Thoracic aorta (tissue), 2 donors: Measurements from ENCODE around the gene RAB6B. TPM values are rescaled to one million over a fixed set of nuclear protein-coding genes. Genes with fewer than 3 reads are reported as not detected.

Source experiments
- ATAC-seq: fragments of 150-250 bp; one replicate; pipeline ENCODE4 v1.8.0; 2017; ENCODE audit warnings: low read depth; ENCODE audit not compliant: insufficient number of reproducible peaks, low FRiP score
- DNase-seq: peaks from one replicate; pipeline ENCODE4 v3.0.0-alpha.2; 2020; ENCODE audit warnings: low spot score
- H3K27ac ChIP-seq, 2 donors: fragments of 200-600 bp; sonication (generic); 1 replicate in 1 of 2; 2 replicates in 1 of 2; pipeline ENCODE4 v1.5.1; 2016; ENCODE audit warnings: mild to moderate bottlenecking in 2 of 2, moderate library complexity in 2 of 2
- H3K27me3 ChIP-seq: fragments of 200-600 bp; sonication (generic); replicated peaks from 2 replicates; pipeline ENCODE4 v1.6.0; 2016; ENCODE audit warnings: mild to moderate bottlenecking; ENCODE audit not compliant: insufficient read depth
- H3K36me3 ChIP-seq: fragments of 200-600 bp; sonication (generic); one replicate; pipeline ENCODE4 v1.5.1; 2016
- H3K4me1 ChIP-seq, 2 donors: fragments of 200-600 bp; sonication (generic); 1 replicate in 1 of 2; 2 replicates in 1 of 2; pipeline versions ENCODE4 v1.5.1 to v1.6.0; 2016; ENCODE audit warnings: low read depth in 2 of 2, mild to moderate bottlenecking in 1 of 2; ENCODE audit not compliant: control insufficient read depth in 1 of 2
- H3K4me3 ChIP-seq: fragments of 200-600 bp; sonication (generic); 2 replicates; pipeline ENCODE4 v1.5.1; 2016; ENCODE audit warnings: mild to moderate bottlenecking
- H3K9me3 ChIP-seq: fragments of 200-600 bp; sonication (generic); 2 replicates; pipeline ENCODE4 v1.5.1; 2016
- CTCF ChIP-seq: fragments of 200-600 bp; sonication (generic); IDR thresholded peaks from one replicate; pipeline ENCODE4 v1.5.1; 2019; ENCODE audit warnings: antibody characterized with exemption
- total RNA-seq, 2 donors: library from RNA; depleted of rRNA; stranded (reverse); fragments of >200 nt; gene quantifications; one replicate each; pipeline versions ENCODE4 v1.1.0 to v1.2.3, GENCODE V29; 2016

Gene RAB6B
- total RNA-seq, 2 donors from 2014 or later = 0.27 to 4.0 TPM

GRCh38 chr3:133914839-133915600, 19.3 kb upstream of the RAB6B start:
- Histone ChIP-seq H3K36me3 (no peaks in the 10 kb centered on the region), H3K4me1 (no peaks in the 10 kb centered on the region), H3K9me3 (no peaks in the 10 kb centered on the region), H3K27me3 (no peaks in the 10 kb centered on the region), H3K4me3 (no peak overlapping the region), H3K27ac (no peak overlapping the region)
- no peak for TF ChIP-seq CTCF
- ATAC-seq (no peak), DNase-seq (no peak)

GRCh38 chr3:133910422-133910821, 14.7 kb upstream of the RAB6B start:
- H3K4me3 ChIP-seq = no peak overlapping the region
- no peaks in the 10 kb centered on the region for H3K4me1 ChIP-seq
- no peaks in the 10 kb centered on the region for H3K27me3 ChIP-seq
- no peaks in the 10 kb centered on the region for H3K9me3 ChIP-seq
- H3K27ac ChIP-seq = no peak overlapping the region
- DNase-seq (no peak), ATAC-seq (no peak)
- TF ChIP-seq CTCF = no peak
- H3K36me3 ChIP-seq = no peaks in the 10 kb centered on the region

- no peak overlapping the region for H3K4me3 ChIP-seq
- ATAC-seq (no peak), DNase-seq (no peak)
- no peaks in the 10 kb centered on the region for H3K4me1 ChIP-seq
- TF ChIP-seq CTCF = no peak
- H3K9me3 ChIP-seq = no peaks in the 10 kb centered on the region
- no peaks in the 10 kb centered on the region for H3K27me3 ChIP-seq
- no peak overlapping the region for H3K27ac ChIP-seq
- no peaks in the 10 kb centered on the region for H3K36me3 ChIP-seq
Observed at GRCh38 chr3:133905376-133905775, 9.7 kb upstream of the RAB6B start.

- Histone ChIP-seq H3K27me3 (no peaks in the 10 kb centered on the region), H3K27ac (no peak overlapping the region), H3K4me3 (no peak overlapping the region), H3K9me3 (no peaks in the 10 kb centered on the region), H3K36me3 (no peaks in the 10 kb centered on the region), H3K4me1 (no peaks in the 10 kb centered on the region)
- DNase-seq (no peak), ATAC-seq (no peak)
- no peak for TF ChIP-seq CTCF
Observed at GRCh38 chr3:133901847-133902246, 6.2 kb upstream of the RAB6B start.

- DNase-seq (no peak), ATAC-seq (no peak)
- Histone ChIP-seq H3K27me3 (no peaks in the 10 kb centered on the region), H3K9me3 (no peaks in the 10 kb centered on the region), H3K36me3 (no peaks in the 10 kb centered on the region), H3K27ac (no peak overlapping the region), H3K4me3 (no peak overlapping the region), H3K4me1 (no peaks in the 10 kb centered on the region)
- no peak for TF ChIP-seq CTCF
Observed at GRCh38 chr3:133901083-133901482, 5.4 kb upstream of the RAB6B start.
